Activated CD4-positive, alpha-beta T cell treated with anti-CD3 and anti-CD28 coated beads, Interleukin-2, amount 10 ng/mL, durations not matched to agents 24 days and 14 days (primary cell): ENCODE measurements around the gene LPIN1. TPM values are rescaled to one million over a fixed set of nuclear protein-coding genes. Genes with fewer than 3 reads are reported as not detected.

Source experiments
- DNase-seq: peaks from one replicate; pipeline ENCODE4 v3.0.0; 2022
- H3K27ac Mint-ChIP-seq: one replicate; pipeline ENCODE4 v1.8.0; 2022; ENCODE audit warnings: mild to moderate bottlenecking, mixed read lengths
- H3K27me3 Mint-ChIP-seq: one replicate; pipeline ENCODE4 v1.8.0; 2022; ENCODE audit warnings: mixed read lengths
- H3K36me3 Mint-ChIP-seq: one replicate; pipeline ENCODE4 v1.8.0; 2022; ENCODE audit warnings: low read depth, mild to moderate bottlenecking, mixed read lengths
- H3K4me1 Mint-ChIP-seq: one replicate; pipeline ENCODE4 v1.8.0; 2021; ENCODE audit warnings: mixed read lengths
- H3K4me3 Mint-ChIP-seq: one replicate; pipeline ENCODE4 v1.8.0; 2022; ENCODE audit warnings: mild to moderate bottlenecking, moderate library complexity, mixed read lengths
- H3K9me3 Mint-ChIP-seq: one replicate; pipeline ENCODE4 v1.8.0; 2021; ENCODE audit warnings: mixed read lengths
- intact Hi-C: fragments of 100-400 bp; cut with micrococcal nuclease; formaldehyde crosslinking; loops from one replicate; pipeline ENCODE4 v1.15.1; 2023
- total RNA-seq: library from RNA; stranded (reverse); gene quantifications from 2 replicates; pipeline ENCODE4 v1.2.3, GENCODE V29; 2022

Gene LPIN1, protein sequence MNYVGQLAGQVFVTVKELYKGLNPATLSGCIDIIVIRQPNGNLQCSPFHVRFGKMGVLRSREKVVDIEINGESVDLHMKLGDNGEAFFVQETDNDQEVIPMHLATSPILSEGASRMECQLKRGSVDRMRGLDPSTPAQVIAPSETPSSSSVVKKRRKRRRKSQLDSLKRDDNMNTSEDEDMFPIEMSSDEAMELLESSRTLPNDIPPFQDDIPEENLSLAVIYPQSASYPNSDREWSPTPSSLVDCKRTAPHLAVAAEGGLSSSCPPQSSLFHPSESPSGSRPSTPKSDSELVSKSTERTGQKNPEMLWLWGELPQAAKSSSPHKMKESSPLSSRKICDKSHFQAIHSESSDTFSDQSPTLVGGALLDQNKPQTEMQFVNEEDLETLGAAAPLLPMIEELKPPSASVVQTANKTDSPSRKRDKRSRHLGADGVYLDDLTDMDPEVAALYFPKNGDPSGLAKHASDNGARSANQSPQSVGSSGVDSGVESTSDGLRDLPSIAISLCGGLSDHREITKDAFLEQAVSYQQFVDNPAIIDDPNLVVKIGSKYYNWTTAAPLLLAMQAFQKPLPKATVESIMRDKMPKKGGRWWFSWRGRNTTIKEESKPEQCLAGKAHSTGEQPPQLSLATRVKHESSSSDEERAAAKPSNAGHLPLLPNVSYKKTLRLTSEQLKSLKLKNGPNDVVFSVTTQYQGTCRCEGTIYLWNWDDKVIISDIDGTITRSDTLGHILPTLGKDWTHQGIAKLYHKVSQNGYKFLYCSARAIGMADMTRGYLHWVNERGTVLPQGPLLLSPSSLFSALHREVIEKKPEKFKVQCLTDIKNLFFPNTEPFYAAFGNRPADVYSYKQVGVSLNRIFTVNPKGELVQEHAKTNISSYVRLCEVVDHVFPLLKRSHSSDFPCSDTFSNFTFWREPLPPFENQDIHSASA
- total RNA-seq, result 46.3 and 52.3 TPM in 2 replicates

- H3K4me1 Mint-ChIP-seq, result peaks cover 68% of the 10 kb centered on the region
- DNase-seq, result peak; percentile 96
- peaks cover 5% of the 10 kb centered on the region for H3K36me3 Mint-ChIP-seq
- no peaks in the 10 kb centered on the region for H3K27me3 Mint-ChIP-seq
- peak within 1 kb of the TSS; percentile 89 for H3K27ac Mint-ChIP-seq
- no peaks in the 10 kb centered on the region for H3K9me3 Mint-ChIP-seq
- H3K4me3 Mint-ChIP-seq, result peak within 1 kb of the TSS; percentile 92
- intact Hi-C loops, result loop anchor here (2.0 kb wide), 1 partner anchor 84 kb away; no protein-coding TSS in a partner anchor
Observed at GRCh38 chr2:11746376-11746806, at the start of gene LPIN1. Gene LPIN1 (plus strand): TSS chr2:11746632. CDS start chr2:11765542, 18,910 bp downstream.

GRCh38 chr2:11696736-11697102, 49.7 kb upstream of the LPIN1 start:
- Mint-ChIP-seq H3K36me3 (no peaks in the 10 kb centered on the region), H3K4me3 (no peak overlapping the region), H3K9me3 (no peaks in the 10 kb centered on the region), H3K4me1 (peaks cover 4% of the 10 kb centered on the region), H3K27me3 (peaks cover 2% of the 10 kb centered on the region), H3K27ac (no peak overlapping the region)
- intact Hi-C loops, result loop anchor here (10.0 kb wide), 1 partner anchor 1018 kb away; the partner anchor contains the start of gene TRIB2
- no peak for DNase-seq

DNA sequence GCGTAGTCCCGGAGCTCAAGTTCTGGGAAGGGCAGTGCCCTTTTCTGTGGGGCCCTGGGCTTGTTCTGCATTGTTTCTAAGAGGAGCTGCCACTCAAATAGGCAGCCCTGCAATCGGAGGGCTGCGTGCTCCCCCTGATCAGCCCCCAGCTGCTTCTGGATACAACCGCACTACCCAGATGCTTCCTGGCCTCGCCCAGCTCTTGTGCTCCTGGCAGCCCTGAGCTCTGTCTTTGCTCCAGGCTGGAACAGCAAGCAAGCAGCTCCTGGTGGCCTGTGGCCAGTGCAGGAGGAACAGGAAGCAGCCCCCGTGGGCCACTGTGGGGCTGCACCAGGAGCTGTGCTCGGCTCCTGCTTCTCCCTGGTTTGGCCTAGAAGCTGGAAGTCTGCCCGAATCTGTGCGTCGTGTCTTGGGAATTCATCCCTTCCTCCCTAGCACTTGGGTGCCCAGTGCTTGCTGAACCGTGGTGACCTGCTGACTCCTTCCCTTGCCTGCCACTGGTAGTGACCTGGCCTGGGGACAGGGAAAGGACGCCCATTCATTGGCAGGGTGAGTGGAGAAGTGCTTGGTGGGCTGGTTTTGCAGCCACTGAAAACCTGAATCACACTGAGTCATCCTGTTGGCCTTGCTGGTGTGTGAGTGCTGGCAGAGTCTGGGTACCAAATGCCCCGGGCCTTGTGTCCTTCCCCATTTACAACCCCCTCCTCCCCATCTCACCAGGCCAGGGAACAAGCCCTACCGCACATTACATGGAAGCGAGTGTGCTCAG, 49.1 kb upstream of the LPIN1 start:
- no peaks in the 10 kb centered on the region for H3K9me3 Mint-ChIP-seq
- H3K27me3 Mint-ChIP-seq, result peaks cover 2% of the 10 kb centered on the region
- peaks cover 4% of the 10 kb centered on the region for H3K4me1 Mint-ChIP-seq
- intact Hi-C loops, result loop anchor here (10.0 kb wide), 1 partner anchor 1018 kb away; the partner anchor contains the start of gene TRIB2
- no peak for DNase-seq
- no peak overlapping the region for H3K27ac Mint-ChIP-seq
- no peaks in the 10 kb centered on the region for H3K36me3 Mint-ChIP-seq
- no peak overlapping the region for H3K4me3 Mint-ChIP-seq

DNA sequence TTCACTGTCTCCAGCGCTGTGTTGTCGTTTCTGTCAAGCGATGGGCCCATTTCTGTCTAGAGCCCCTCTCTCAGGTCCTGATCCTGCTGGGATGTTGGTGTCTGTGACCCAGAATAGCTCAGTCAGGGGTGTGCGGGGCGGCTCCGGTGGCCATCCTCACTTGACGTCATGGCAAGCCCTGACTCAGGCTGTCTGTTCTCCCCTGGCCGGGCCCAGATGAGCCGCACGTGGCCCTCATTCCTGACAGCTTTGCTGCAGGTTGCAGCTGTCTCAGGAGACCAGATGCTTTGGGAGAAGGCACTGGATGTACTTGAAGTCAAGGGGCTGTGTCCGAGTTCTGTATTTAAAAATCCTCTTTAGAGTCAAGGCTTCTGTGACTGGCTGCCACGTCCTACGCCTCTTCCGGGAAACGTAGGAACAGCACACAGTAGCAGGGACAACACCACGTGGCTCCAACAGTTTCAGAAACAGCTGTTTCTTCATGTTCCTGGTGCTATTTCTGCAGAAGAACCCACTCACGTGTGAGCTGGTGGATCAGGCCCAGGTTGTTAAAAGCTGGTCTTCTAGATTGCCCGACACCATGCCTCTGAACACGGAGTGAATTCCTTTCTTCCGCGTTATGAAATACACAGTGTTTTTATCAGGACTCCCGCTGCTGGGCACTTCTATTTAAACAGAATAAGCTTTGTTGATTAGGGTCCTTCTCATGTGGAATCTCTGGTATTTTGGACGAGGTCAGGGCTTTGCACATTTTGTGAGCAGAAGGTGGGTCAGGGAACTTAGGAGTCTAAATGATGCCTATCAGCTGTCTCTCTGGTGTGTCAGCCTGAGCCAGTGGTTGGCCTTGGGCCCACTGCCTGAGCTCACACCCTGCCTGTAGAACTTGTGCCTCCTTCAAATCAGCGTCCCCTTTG, 48.2 kb upstream of the LPIN1 start:
- Mint-ChIP-seq H3K36me3 (no peaks in the 10 kb centered on the region), H3K27me3 (peaks cover 2% of the 10 kb centered on the region), H3K4me3 (no peak overlapping the region), H3K4me1 (no peaks in the 10 kb centered on the region), H3K9me3 (no peaks in the 10 kb centered on the region), H3K27ac (no peak overlapping the region)
- DNase-seq, result no peak
- intact Hi-C loops, result loop anchor here (10.0 kb wide), 1 partner anchor 1017 kb away; the partner anchor contains the start of gene TRIB2

- no peak overlapping the region for H3K4me3 Mint-ChIP-seq
- DNase-seq, result no peak
- H3K27me3 Mint-ChIP-seq, result peaks cover 5% of the 10 kb centered on the region
- no peak overlapping the region for H3K27ac Mint-ChIP-seq
- intact Hi-C loops, result loop anchor here (10.0 kb wide), 1 partner anchor 1015 kb away; the partner anchor contains the start of gene TRIB2
- H3K9me3 Mint-ChIP-seq, result no peaks in the 10 kb centered on the region
- H3K4me1 Mint-ChIP-seq, result no peaks in the 10 kb centered on the region
- H3K36me3 Mint-ChIP-seq, result no peaks in the 10 kb centered on the region
Observed at GRCh38 chr2:11699686-11700670, 46.5 kb upstream of the LPIN1 start.

DNA sequence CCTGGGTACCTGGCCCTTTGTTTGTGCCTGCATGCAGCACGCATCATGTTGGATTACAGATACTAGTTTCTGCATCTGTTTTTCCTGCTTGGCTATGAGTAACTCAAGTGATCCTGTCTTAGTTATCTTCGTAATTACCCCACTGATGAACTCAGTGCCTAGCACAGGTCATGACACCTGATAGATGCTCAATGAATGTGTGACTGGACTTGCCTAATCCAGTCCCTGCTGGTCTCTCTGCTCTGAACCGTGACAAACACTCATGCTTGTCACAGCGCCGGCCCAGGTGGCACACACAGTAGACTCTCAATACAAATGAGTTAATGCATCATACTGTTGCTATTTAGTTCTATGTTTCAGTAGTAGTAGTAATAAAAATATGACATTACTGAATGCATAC, 45.2 kb upstream of the LPIN1 start:
- H3K4me3 Mint-ChIP-seq, result no peak overlapping the region
- no peak overlapping the region for H3K27ac Mint-ChIP-seq
- H3K36me3 Mint-ChIP-seq, result no peaks in the 10 kb centered on the region
- DNase-seq, result no peak
- H3K4me1 Mint-ChIP-seq, result no peaks in the 10 kb centered on the region
- peaks cover 2% of the 10 kb centered on the region for H3K27me3 Mint-ChIP-seq
- H3K9me3 Mint-ChIP-seq, result no peaks in the 10 kb centered on the region
- intact Hi-C loops, result no loop called here

- intact Hi-C loops, result no loop called here
- DNase-seq, result no peak
- Mint-ChIP-seq H3K27ac (no peak overlapping the region), H3K27me3 (peaks cover 2% of the 10 kb centered on the region), H3K9me3 (no peaks in the 10 kb centered on the region), H3K4me1 (no peaks in the 10 kb centered on the region), H3K4me3 (no peak overlapping the region), H3K36me3 (no peaks in the 10 kb centered on the region)
Observed at GRCh38 chr2:11701751-11702301, 44.6 kb upstream of the LPIN1 start.

DNA sequence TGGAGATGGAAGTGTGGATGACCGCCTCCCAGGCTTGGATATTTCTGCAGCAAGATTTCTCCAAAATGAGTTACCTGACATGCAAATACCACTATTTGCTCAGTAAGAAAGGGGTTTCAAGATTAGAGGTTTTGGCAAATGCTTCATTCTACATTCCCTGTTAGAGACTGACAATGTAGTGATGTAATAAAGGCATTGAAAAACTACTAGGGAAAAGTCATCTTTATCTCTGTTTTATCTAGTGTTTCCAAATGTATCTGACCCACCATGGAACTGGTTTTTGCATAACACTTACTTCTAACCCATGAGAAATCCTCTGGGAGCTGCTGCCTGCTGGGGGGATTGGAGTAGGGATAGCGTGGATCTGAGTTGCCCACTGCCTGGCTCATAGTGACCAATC, 43.5 kb upstream of the LPIN1 start:
- Mint-ChIP-seq H3K9me3 (no peaks in the 10 kb centered on the region), H3K27ac (no peak overlapping the region), H3K27me3 (peaks cover 2% of the 10 kb centered on the region), H3K4me1 (no peaks in the 10 kb centered on the region), H3K36me3 (no peaks in the 10 kb centered on the region), H3K4me3 (no peak overlapping the region)
- intact Hi-C loops, result no loop called here
- no peak for DNase-seq

DNA sequence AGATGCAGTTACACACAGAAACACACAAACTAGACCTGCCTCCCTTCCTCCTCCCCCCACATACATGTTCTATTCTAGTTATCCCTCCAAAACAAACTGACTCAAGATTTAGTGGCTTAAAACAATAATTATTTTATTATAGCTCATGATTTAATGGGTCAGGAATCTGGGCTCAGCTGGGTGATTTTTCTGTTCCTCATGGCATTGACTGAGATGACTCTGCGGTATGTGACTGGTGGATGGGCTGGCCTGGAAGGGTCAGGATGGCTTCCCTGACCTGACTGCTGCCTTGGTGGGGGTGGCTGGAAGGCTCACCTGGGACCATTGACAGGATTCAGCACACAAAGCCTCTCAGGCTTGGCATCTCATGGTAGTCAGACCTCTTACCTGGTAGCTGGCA, 42.7 kb upstream of the LPIN1 start:
- DNase-seq, result no peak
- intact Hi-C loops, result no loop called here
- Mint-ChIP-seq H3K9me3 (no peaks in the 10 kb centered on the region), H3K4me3 (no peak overlapping the region), H3K4me1 (no peaks in the 10 kb centered on the region), H3K27me3 (peaks cover 2% of the 10 kb centered on the region), H3K36me3 (no peaks in the 10 kb centered on the region), H3K27ac (no peak overlapping the region)

DNA sequence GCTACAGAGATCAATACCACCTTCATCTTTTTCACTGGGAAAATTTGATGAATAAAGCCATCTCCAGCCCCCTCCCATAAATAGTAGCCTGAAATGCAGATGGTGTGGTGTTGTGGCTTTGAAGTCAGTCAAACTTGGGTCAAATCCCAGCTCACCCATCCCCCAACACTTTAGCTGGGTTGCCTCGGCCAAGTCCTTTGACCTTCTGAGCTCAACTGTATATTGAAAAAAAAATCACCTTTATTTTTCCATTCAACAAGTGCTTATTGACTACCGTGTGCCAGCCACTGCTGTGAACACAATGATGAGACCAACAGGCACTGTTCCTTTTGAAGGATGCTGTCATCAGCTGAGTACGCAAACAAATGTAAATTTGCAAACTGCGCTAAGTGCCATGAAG, 41.4 kb upstream of the LPIN1 start:
- no peaks in the 10 kb centered on the region for H3K9me3 Mint-ChIP-seq
- H3K27me3 Mint-ChIP-seq, result peaks cover 9% of the 10 kb centered on the region
- no peaks in the 10 kb centered on the region for H3K36me3 Mint-ChIP-seq
- no peak overlapping the region for H3K27ac Mint-ChIP-seq
- H3K4me3 Mint-ChIP-seq, result no peak overlapping the region
- DNase-seq, result no peak
- H3K4me1 Mint-ChIP-seq, result no peaks in the 10 kb centered on the region
- intact Hi-C loops, result no loop called here

DNA sequence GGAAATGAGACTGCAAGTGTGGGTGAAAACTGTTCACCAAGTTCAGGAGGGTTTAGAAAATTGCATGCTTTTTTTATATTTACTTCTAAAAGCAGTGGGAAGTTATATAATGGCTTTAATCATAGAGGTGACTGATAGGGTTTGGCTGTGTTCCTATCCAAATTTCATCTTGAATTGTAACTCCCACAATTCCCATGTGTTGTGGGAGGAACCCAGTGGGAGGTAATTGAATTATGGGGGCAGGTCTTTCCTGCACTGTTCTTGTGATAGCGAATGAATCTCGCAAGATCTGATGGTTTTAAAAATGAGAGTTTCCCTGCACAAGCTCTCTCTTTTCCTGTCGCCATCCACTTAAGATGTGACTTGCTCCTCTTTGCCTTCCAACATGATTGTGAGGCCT, 40.7 kb upstream of the LPIN1 start:
- Mint-ChIP-seq H3K27ac (no peak overlapping the region), H3K27me3 (peaks cover 9% of the 10 kb centered on the region), H3K36me3 (no peaks in the 10 kb centered on the region), H3K9me3 (no peaks in the 10 kb centered on the region), H3K4me3 (no peak overlapping the region), H3K4me1 (no peaks in the 10 kb centered on the region)
- DNase-seq, result no peak
- intact Hi-C loops, result no loop called here
